HG02870 (cell line): ENCODE results near the gene SDK2.

Experiments used
- ATAC-seq: cut with Tn5 transposase; IDR thresholded peaks from one replicate; pipeline ENCODE4 v1.9.1; 2021; ENCODE audit warnings: mild to moderate bottlenecking, moderate library complexity; ENCODE audit not compliant: unreplicated experiment

SDK2 gene

DNA sequence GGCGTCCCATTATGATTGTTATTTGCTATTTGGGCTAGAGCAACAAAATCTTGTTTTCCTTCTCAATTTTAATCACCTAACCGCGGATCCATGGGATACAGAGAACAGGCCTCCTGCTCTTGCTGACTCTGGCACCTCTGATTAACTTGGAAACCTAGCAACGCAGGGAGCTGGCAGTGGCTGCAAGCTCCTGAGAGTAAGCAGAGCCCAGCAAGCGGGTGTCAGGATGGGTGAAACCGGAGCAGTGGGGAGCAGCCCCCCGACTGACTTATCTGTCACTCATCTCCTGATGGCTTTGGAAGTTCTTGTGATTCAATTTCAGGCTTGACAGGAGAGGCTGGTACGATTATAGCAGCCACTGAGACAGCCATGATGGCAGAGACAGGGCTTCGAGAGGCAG is 286.9 kb downstream of the SDK2 start:
- ATAC-seq, result no peak

DNA sequence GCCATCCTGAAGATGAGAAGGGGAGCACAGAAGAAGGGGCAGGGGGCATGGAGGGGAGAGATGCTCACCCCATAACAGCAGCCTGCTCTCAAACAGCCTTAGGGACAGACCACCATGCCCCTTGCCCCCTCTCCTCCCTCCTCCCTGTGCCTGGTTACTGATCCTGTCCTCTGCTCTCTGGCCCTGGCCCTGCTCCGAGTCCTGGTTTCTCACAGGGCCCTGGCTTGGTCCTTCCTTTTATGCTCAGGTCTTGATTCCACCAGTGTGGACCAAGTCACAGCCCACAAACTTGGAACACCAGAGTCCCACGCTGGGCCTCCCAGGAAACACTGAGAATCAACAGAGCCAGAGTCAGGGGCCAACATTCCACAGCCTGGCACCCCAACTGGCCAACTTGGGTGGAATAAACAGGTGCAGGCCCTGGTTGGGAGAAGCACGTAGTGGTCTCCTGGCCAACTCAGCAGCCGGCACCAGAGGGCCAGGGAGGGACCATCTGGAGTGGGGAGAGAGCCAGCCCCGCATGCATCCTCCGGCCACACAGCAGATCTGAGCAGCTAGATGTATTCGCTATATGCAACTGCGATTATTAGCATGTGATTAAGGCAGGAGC is 287.6 kb downstream of the SDK2 start:
- no peak for ATAC-seq

DNA sequence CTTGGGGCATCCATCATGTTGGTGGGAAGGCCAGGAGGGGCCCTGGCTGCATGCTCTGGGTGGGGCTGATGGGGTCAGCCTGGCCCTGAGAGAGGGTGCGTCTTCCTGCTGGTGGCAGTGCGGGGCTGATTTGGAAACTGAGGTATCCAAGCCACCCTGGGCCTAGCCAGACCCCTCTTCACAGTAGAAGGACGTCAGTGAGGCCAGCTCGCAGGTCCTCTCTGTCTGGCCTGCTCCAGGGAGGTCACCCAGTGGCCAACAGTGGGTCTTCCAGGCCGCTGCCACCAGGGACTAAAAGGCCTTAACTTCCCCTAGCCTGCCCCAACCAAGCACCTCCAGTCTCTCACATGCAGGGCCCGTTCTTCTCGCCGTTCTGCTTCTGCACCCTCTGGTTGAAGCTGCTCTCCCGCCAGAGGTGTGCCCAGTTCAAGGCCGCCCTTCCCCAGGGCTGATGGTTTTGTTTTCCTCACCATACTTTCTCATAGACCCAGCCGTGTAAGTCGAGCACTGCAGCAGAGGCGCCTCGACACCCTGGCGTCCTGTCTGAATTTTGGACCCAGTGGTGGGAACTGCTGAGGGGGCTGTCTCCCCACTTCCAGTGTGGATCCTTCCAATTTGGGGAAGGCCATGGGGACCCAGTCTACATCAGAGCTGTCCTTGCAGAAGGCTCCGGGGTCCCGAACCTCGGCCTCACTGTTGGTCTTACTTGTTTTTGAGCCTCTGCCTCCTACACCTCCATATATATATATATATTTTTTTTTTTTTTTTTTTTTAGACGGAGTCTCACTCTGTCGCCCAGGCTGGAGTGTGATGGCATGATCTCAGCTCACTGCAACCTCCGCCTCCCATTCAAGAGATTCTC is 289.6 kb downstream of the SDK2 start:
- ATAC-seq, result no peak

- ATAC-seq, result no peak
These were observed 292.0 kb downstream of the SDK2 start for GRCh38 chr17:73352261-73352660.

- ATAC-seq, result no peak
These were observed 292.5 kb downstream of the SDK2 start for GRCh38 chr17:73351764-73352163.

- ATAC-seq, result no peak
These were observed 293.4 kb downstream of the SDK2 start for GRCh38 chr17:73350864-73351263.

- no peak for ATAC-seq
These were observed 294.6 kb downstream of the SDK2 start for GRCh38 chr17:73349647-73350046.

GRCh38 chr17:73349138-73349537 is 295.1 kb downstream of the SDK2 start:
- no peak for ATAC-seq

DNA sequence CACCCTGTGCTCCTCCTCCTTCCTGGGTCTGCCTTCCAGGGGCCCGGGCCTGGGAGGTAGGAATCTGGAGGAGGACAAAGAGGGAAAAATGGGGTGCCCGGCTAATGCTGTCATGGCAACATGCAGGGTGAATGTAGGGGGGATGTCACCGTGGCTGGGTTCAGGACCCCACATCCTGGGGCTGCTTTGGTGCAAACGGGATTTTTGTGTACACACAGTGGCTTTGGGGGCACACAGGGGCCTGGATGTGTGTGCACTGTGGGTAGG is 295.5 kb downstream of the SDK2 start:
- no peak for ATAC-seq

DNA sequence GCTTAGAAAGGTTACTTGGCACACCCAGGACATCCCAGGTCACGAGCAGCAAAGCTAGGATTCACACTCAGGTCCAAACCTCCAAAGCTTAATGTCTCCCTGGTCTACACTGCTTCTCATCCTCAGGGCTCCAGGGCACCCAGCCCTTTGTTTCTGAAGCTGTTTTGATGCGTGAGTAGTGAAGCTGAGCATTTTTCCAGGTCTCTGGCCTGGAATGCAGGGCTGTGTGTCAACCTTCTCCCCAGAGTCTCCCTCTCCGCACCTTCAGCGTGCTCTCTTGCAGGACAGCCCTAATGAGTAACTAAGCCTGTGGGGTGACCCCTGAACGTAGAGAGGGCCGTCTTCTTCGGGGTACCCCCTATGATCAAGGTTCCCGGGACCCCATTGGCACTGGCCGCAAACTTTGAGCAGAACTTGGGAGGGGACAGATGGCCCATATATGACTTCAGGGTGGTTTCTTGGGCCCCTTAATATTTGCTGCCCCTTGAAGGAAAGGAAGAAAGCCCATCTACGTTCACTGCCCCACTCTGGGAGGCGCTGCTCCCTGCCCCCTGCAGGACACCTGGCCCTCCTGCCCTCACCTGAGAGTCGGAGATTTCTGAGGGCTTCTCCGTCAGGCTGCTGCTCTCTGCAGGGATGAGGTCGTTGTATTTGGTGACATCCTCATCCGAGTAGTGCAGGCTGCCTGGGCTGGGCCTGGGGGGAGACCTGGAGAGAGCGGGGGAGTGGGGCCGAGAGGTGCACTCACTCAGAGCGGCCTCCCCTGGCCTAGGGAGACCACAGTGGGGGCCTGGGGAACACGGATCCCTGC is 296.0 kb downstream of the SDK2 start:
- ATAC-seq, result no peak

GRCh38 chr17:73347351-73347750 is 296.9 kb downstream of the SDK2 start:
- no peak for ATAC-seq

- ATAC-seq, result no peak
These were observed 297.6 kb downstream of the SDK2 start for GRCh38 chr17:73346501-73347162.

DNA sequence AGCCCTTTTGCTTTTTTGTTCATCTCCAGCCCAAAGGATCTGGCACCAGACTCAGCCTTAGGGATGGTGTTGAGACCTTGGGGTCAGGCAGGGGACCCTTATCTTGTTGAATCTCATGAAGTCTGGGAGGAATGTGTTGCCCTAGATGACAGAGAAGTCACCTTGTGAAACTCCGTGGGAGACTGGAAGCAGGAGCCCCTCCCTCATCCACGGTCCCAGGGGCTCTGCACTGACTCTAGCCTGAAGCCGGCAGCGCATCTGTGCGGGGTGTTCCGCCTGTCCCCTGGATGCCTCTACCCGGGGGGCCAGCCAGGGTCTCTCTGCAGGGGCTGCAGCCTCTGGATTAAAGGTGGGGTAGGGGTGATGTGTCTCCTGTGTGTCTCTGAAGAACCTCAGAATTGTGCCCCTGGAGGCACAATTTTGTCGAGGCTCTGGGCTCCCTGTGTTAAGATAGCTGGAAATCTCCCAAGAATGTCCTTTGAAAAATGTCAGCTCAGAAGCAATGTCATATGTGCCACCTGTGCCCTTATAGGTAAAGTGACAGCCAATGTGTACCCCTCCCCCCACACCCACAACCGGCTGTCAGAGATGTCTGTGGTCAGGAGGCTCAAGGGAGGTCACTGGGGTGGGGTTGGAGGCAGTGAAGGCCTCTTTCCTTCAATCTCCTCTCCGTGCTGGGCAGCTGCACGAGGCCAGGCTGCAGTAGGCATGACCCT is 300.3 kb downstream of the SDK2 start:
- ATAC-seq, result no peak

- no peak for ATAC-seq
These were observed 301.0 kb downstream of the SDK2 start for GRCh38 chr17:73343168-73343634.

GRCh38 chr17:73342541-73343167 is 301.6 kb downstream of the SDK2 start:
- no peak for ATAC-seq

- ATAC-seq, result no peak
These were observed 302.2 kb downstream of the SDK2 start for GRCh38 chr17:73342050-73342522.

DNA sequence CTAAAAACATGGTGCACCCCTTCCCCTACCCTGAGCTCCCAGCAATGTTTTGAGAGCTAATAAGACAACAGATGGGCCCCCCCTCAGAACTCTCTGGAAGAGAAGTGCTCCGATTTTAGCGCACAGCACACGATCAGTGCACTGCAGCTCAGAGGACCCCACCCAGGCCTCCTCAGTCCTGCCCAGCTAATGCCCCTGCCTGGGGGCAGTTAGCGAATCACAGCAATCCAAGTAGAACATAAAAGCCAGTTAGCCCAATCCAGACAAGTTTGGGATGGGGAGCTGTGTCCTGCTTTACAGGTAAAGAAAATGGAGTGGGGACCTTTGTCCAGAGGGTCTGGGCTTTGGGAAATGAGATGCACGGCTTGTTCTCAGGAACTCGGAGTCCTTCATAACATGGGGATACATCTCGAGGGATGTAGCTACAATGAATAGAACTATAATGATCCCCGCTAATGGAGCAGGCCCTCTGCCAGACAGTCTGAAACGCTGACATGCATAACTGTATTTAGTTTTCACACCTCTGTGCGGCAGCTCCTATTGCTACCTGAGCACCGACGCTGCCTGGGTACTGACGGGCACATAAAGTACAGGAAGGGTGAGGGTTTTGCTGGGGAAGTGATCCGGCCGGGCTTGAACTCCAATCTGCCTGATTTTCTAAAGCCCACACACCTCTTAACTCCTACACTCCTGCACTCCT is 302.7 kb downstream of the SDK2 start:
- no peak for ATAC-seq

DNA sequence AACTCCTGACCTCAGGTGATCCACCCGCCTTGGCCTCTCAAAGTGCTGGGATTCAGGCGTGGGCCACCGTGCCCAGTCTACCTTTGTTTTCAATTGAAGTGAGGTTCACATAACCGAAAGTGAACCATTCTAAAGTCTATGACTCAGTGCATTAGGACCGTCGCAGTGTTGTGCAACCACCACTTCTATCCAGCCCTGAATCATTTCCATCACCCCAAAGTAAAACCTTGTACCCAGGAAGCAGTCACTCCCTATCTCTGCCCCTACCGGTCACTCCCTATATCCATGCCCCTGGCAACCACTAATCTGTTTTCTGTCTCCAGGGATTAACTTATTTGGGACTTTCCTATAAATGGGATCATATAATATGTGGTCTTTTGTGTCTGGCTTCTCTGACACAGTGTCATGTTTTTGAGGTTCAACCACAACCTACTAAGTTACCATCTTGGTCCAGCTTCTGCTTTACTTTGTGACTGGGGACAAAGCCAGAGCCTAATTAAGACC is 304.1 kb downstream of the SDK2 start:
- ATAC-seq, result no peak

- ATAC-seq, result no peak
These were observed 305.6 kb downstream of the SDK2 start for GRCh38 chr17:73338566-73339197.
